SK-N-SH (cell line): ENCODE data around the gene KIF5C. TPM values are rescaled to one million over a fixed set of nuclear protein-coding genes. Genes with fewer than 3 reads are reported as not detected.
"Not testable (repeated sequence)": the region's sequence is repeated elsewhere in the genome, so short reads cannot be mapped to it uniquely, and the experiment has no call there.

Source experiments
- CTCF ChIA-PET: fragments of 300-600, 350-600 bp; formaldehyde crosslinking; extraction: SDS; loops from one replicate; lab custom pipeline; 2021; lab: Yijun Ruan, JAX
- POLR2A ChIA-PET: fragments of 350-600 bp; sonication (Branson Sonifier 250); formaldehyde crosslinking; extraction: SDS; loops from one replicate; lab custom pipeline; 2020; ENCODE audit warnings: antibody characterized with exemption, inconsistent platforms; lab: Yijun Ruan, JAX
- DNase-seq: peaks from one replicate; pipeline ENCODE4 v3.0.0; 2012
- H2AFZ ChIP-seq: fragments of 200-600 bp; sonication (generic); 2 replicates; pipeline ENCODE4 v1.8.1; 2016; ENCODE audit warnings: antibody characterized with exemption, mild to moderate bottlenecking, low read depth
- H3F3A ChIP-seq: fragments of 200-600 bp; sonication (generic); replicated peaks from 2 replicates; pipeline ENCODE3; 2016; ENCODE audit warnings: antibody characterized with exemption, mild to moderate bottlenecking; ENCODE audit not compliant: insufficient read depth
- H3K27ac ChIP-seq, 2 experiments: fragments of 200-500 bp in 1 of 2; fragments of 200-600 bp in 1 of 2; sonication (Bioruptor generic) in 1 of 2; sonication (generic), shearing (Covaris generic) in 1 of 2; 2 replicates each; pipeline versions ENCODE4 v1.5.1 to v1.6.1; 2014 to 2016; ENCODE audit warnings: low read depth in 2 of 2, inconsistent platforms in 1 of 2, low read length in 1 of 2, mild to moderate bottlenecking in 1 of 2, mixed read lengths in 1 of 2
- H3K27me3 ChIP-seq: fragments of 200-600 bp; sonication (generic), shearing (Covaris generic); 2 replicates; pipeline ENCODE4 v1.6.1; 2016; ENCODE audit warnings: mixed run types; ENCODE audit not compliant: insufficient read depth
- H3K36me3 ChIP-seq, 2 experiments: fragments of 200-500 bp in 1 of 2; fragments of 200-600 bp in 1 of 2; sonication (Bioruptor generic) in 1 of 2; sonication (generic) in 1 of 2; replicated peaks in 1 of 2; 2 replicates each; pipeline versions ENCODE3 to v1.5.1; 2014 to 2016; ENCODE audit warnings: low read length in 1 of 2, mild to moderate bottlenecking in 1 of 2; ENCODE audit not compliant: insufficient read depth in 2 of 2, control insufficient read depth in 1 of 2
- H3K4me1 ChIP-seq, 2 experiments: fragments of 200-500 bp in 1 of 2; fragments of 200-600 bp in 1 of 2; sonication (Bioruptor generic) in 1 of 2; sonication (generic), shearing (Covaris generic) in 1 of 2; 2 replicates each; pipeline versions ENCODE4 v1.5.1 to v1.6.1; 2014 to 2016; ENCODE audit warnings: low read depth in 1 of 2, low read length in 1 of 2, mixed run types in 1 of 2; ENCODE audit not compliant: insufficient read depth in 2 of 2, control insufficient read depth in 1 of 2
- H3K4me2 ChIP-seq: fragments of 200-600 bp; sonication (generic), shearing (Covaris generic); 2 replicates; pipeline ENCODE4 v1.6.1; 2017; ENCODE audit warnings: mixed run types
- H3K4me3 ChIP-seq, 2 experiments: fragments of 200-500 bp in 1 of 2; fragments of 200-600 bp in 1 of 2; sonication (Bioruptor generic) in 1 of 2; sonication (generic), shearing (Covaris generic) in 1 of 2; 2 replicates each; pipeline versions ENCODE4 v1.5.1 to v1.8.1; 2014 to 2016; ENCODE audit warnings: low read depth in 2 of 2, inconsistent platforms in 1 of 2, low read length in 1 of 2, mild to moderate bottlenecking in 1 of 2, mixed read lengths in 1 of 2, moderate library complexity in 1 of 2
- H3K79me2 ChIP-seq: fragments of 200-600 bp; sonication (generic); 2 replicates; pipeline ENCODE4 v1.8.1; 2017; ENCODE audit warnings: mild to moderate bottlenecking; ENCODE audit not compliant: insufficient read depth
- H3K9ac ChIP-seq: fragments of 200-600 bp; sonication (generic); 2 replicates; pipeline ENCODE4 v1.6.1; 2017; ENCODE audit warnings: mixed run types
- H3K9me2 ChIP-seq: fragments of 200-600 bp; sonication (generic); 2 replicates; pipeline ENCODE4 v1.6.1; 2017; ENCODE audit warnings: mixed run types
- H3K9me3 ChIP-seq: fragments of 200-600 bp; sonication (generic); 2 replicates; pipeline ENCODE4 v1.6.1; 2017; ENCODE audit warnings: mixed run types, mild to moderate bottlenecking, moderate library complexity
- H4K20me1 ChIP-seq: fragments of 200-600 bp; sonication (generic); 2 replicates; pipeline ENCODE4 v1.6.1; 2017; ENCODE audit warnings: mild to moderate bottlenecking, mixed run types; ENCODE audit not compliant: insufficient read depth
- ELF1 ChIP-seq: IDR thresholded peaks from 2 replicates; pipeline ENCODE4 v1.4.0; 2012
- FOXJ3 ChIP-seq: sonication (generic); formaldehyde crosslinking; IDR thresholded peaks from 2 replicates; pipeline ENCODE4 v1.5.1; 2020; ENCODE audit warnings: mild to moderate bottlenecking, missing genetic modification reagents
- MAX ChIP-seq: IDR thresholded peaks from 2 replicates; pipeline ENCODE4 v1.4.0; 2012; ENCODE audit warnings: low read depth
- NRF1 ChIP-seq: IDR thresholded peaks from 2 replicates; pipeline ENCODE4 v1.6.1; 2012; ENCODE audit warnings: low read depth, mild to moderate bottlenecking, low read length
- PBX3 ChIP-seq: IDR thresholded peaks from 2 replicates; pipeline ENCODE4; 2012
- RCOR1 ChIP-seq: fragments of 150-350 bp; IDR thresholded peaks from 2 replicates; pipeline ENCODE4 v1.6.1; 2017; ENCODE audit warnings: antibody characterized with exemption, low read length
- RFX5 ChIP-seq: IDR thresholded peaks from 2 replicates; pipeline ENCODE4 v1.6.1; 2012; ENCODE audit warnings: mild to moderate bottlenecking, improper control_type of control experiment, low read length
- SIN3A ChIP-seq: IDR thresholded peaks from 2 replicates; pipeline ENCODE4 v1.6.1; 2012; ENCODE audit warnings: low read depth, mild to moderate bottlenecking, low read length, moderate library complexity, borderline replicate concordance
- USF2 ChIP-seq: fragments of 150-350 bp; IDR thresholded peaks from 2 replicates; pipeline ENCODE4 v1.6.1; 2017; ENCODE audit warnings: antibody characterized with exemption, low read length, low read depth, borderline replicate concordance
- YY1 ChIP-seq: IDR thresholded peaks from 2 replicates; pipeline ENCODE4 v1.4.0; 2012; ENCODE audit warnings: low read depth, mild to moderate bottlenecking
- WGBS: methylation state at CpG from one replicate; pipeline ENCODE4 v1.1.6; 2017; ENCODE audit warnings: low lambda C conversion rate; 5-methylcytosine and 5-hydroxymethylcytosine counted together
- polyA plus RNA-seq, 3 experiments: library from polyadenylated mRNA; depleted of rRNA; stranded (reverse); fragments of >200 nt; gene quantifications; 2 replicates each; pipeline ENCODE4 v1.2.3, GENCODE V29; 2012

The KIF5C gene
- polyA plus RNA-seq, 1 of the 3 experiments (the other 2 are of a cell fraction) = 3.9 TPM

- POLR2A ChIA-PET = no interaction called here
- H3F3A ChIP-seq = no peaks in the 10 kb centered on the region
- H3K4me2 ChIP-seq = no peak overlapping the region
- no peak for TF ChIP-seq MAX
- no peak overlapping the region for H2AFZ ChIP-seq
- no peak for DNase-seq
- no peak overlapping the region for H3K4me3 ChIP-seq
- H3K79me2 ChIP-seq = no peaks in the 10 kb centered on the region
- H3K4me1 ChIP-seq = peaks cover 0 to 4% of the 10 kb centered on the region in 2 experiments; a peak in 2 of 4 replicates
- WGBS = 60% methylated on average over 4 of the region's 4 CpGs
- peaks cover 10 to 11% of the 10 kb centered on the region in 2 experiments for H3K36me3 ChIP-seq
- CTCF ChIA-PET = no interaction called here
- no peaks in the 10 kb centered on the region for H3K9me2 ChIP-seq
- no peak overlapping the region for H3K9ac ChIP-seq
- H3K27me3 ChIP-seq = no peaks in the 10 kb centered on the region
- no peaks in the 10 kb centered on the region for H3K9me3 ChIP-seq
- no peaks in the 10 kb centered on the region for H4K20me1 ChIP-seq
- H3K27ac ChIP-seq = no peak overlapping the region
These were observed 104.9 kb downstream of the KIF5C start for GRCh38 chr2:148979919-148980277.

GRCh38 chr2:148980496-148980895 lies 105.5 kb downstream of the KIF5C start:
- peaks cover 10 to 11% of the 10 kb centered on the region in 2 experiments for H3K36me3 ChIP-seq
- H2AFZ ChIP-seq, H3K4me1 ChIP-seq, POLR2A ChIA-PET, H3K27ac ChIP-seq, H3K9me3 ChIP-seq, H3F3A ChIP-seq, H3K79me2 ChIP-seq, H3K9ac ChIP-seq, H3K9me2 ChIP-seq, H3K27me3 ChIP-seq, H3K4me3 ChIP-seq, DNase-seq, H3K4me2 ChIP-seq, H4K20me1 ChIP-seq: not testable (repeated sequence)
- 71% methylated on average over 3 of the region's 3 CpGs for WGBS
- CTCF ChIA-PET = interaction anchor here (1.0 to 1.3 kb wide), 2 partner anchors 54 to 332 kb away, joined by 3 read pairs; no protein-coding TSS in a partner anchor

GRCh38 chr2:148981324-148981723 lies 106.3 kb downstream of the KIF5C start:
- H3F3A ChIP-seq = no peaks in the 10 kb centered on the region
- H3K9me3 ChIP-seq = no peaks in the 10 kb centered on the region
- WGBS = 74% methylated on average over 6 of the region's 6 CpGs
- no peak overlapping the region for H3K4me2 ChIP-seq
- H3K27me3 ChIP-seq = no peaks in the 10 kb centered on the region
- CTCF ChIA-PET = interaction anchor here (1.0 to 1.3 kb wide), 2 partner anchors 54 to 331 kb away, joined by 3 read pairs; no protein-coding TSS in a partner anchor
- TF ChIP-seq RFX5 (no peak), RCOR1 (no peak), MAX (no peak), ELF1 (no peak), FOXJ3 (no peak), SIN3A (no peak), YY1 (no peak), NRF1 (no peak), USF2 (no peak), PBX3 (no peak)
- POLR2A ChIA-PET = no interaction called here
- peaks cover 10 to 11% of the 10 kb centered on the region in 2 experiments for H3K36me3 ChIP-seq
- no peak overlapping the region for H2AFZ ChIP-seq
- H3K79me2 ChIP-seq = no peaks in the 10 kb centered on the region
- no peak overlapping the region for H3K27ac ChIP-seq
- no peaks in the 10 kb centered on the region for H3K9me2 ChIP-seq
- H4K20me1 ChIP-seq = no peaks in the 10 kb centered on the region
- no peak overlapping the region for H3K4me3 ChIP-seq
- H3K9ac ChIP-seq = no peak overlapping the region
- DNase-seq = no peak
- peaks cover 0 to 4% of the 10 kb centered on the region in 2 experiments; a peak in 2 of 4 replicates for H3K4me1 ChIP-seq
